ENCODE data around the gene TDO2. TPM values are rescaled to one million over a fixed set of nuclear protein-coding genes. Genes with fewer than 3 reads are reported as not detected.
A peak's percentile ranks its signal among the peaks of the same experiment; 100 is the strongest.
"Not testable (repeated sequence)": the region's sequence is repeated elsewhere in the genome, so short reads cannot be mapped to it uniquely, and the experiment has no call there.

Gene TDO2
- polyA plus RNA-seq (2013, experiment 1 of 2; ENCODE audit: insufficient read length): 0.20 TPM
- polyA plus RNA-seq (2013, experiment 2 of 2; ENCODE audit: insufficient read length): 0.16 TPM

DNA sequence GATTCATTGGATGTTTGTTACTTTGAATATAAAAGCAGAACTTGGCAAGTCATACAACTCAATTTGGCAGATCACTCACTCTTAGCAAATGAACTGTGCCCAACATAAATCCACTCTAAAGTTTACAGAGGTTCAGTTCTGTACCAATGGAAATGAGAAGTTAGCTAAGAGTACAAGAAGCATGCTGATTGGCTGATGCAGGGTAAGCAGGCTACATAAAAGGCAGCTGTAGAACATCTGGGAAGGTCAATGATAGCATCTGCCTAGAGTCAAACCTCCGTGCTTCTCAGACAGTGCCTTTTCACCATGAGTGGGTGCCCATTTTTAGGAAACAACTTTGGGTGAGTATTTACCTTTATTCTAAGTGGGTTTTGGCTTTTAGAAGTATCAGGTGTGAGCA, at the start of gene TDO2:
Gene TDO2, plus strand, starts transcription at position 244 of the 400 bp plus-strand sequence. Its CDS starts 63 bp downstream, at position 307.
- no peak for DNase-seq

GRCh38 chr4:155854582-155855226, 48.8 kb upstream of the TDO2 start:
- peak; percentile 9 for DNase-seq

DNA sequence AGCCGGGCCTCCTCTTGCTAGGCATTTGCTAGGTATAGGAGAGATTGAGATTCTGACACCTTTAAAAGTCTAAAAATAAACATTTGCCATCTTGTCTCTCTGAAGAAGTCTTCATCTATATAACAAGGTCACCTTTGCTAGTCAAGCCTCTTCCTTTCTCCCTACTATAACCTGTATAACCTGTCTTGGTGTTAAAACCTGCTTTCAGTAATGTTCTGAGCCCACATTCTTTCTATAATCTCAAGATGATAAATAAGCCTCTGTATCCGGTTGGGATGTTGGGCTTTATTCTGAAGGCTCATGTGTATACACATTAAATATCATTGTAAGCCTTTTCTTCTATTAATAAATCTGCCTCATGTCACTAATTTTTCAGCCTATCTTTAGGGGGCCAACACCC, 47.6 kb upstream of the TDO2 start:
- no peak for DNase-seq

- no peak for DNase-seq
Measured at GRCh38 chr4:155866177-155866576, 37.3 kb upstream of the TDO2 start, which contains the start of gene ASIC5. TSS of gene ASIC5 (minus strand) at chr4:155866277. CDS start at chr4:155866226, 51 bp downstream.

- DNase-seq: no peak
Measured at GRCh38 chr4:155875878-155876277, 27.6 kb upstream of the TDO2 start.

DNA sequence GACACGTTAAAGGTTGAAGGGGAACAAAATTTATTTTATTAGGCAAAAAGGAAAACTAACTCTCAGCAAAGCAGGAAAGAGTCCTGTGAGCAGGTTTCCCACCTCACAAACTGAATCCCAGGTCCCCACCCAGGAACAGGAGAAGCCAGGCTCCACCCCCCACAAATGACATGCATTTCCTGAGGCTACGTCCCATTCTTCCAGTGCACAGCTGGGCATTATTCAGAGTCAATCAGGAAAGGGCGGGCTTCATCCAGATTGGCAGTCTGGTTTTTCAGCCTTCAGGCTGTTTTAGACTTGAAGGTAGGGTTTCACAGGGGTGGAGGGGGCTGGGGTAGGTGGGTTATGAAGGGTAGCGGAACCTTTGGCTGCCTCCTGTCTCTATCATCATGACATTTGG, 25.5 kb upstream of the TDO2 start:
- DNase-seq: no peak

DNA sequence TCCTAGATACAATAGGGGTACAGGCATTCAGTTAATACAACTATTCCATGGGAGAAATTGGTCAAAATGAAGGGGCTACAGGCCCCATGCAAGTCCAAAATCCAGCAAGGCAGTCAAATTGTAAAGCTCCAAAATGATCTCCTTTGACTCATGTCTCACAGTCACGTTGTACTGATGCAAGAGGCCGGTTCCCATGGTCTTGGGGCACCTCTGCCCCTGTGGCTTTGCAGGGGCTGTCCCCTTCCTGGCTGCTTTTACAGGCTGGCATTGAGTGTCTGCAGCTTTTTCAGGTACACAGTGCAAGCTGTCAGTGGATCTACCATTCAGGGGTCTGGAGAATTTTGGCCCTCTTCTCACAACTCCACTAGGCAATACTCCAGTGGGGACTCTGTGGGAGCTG, 24.9 kb upstream of the TDO2 start:
- DNase-seq: no peak

GRCh38 chr4:155879767-155880166, 23.7 kb upstream of the TDO2 start:
- no peak for DNase-seq

DNA sequence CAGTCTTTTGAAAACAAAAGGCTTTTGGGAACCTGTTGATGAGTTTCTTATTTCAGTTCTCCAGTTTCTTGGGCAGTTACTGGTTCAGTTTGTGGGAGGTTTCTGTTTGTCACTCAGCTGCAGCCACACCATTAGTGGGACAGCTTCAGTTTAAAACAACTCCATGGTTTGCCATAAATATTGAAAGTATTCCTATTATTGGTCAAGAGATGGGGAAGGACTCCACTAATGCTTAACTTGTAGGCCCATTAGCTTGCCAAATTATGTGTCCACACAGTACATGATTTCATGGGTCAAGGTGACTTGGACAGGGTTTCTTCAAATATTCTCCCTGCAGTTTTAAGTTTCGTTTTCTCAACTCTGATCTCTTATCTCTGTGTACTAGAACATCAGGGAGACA, 21.9 kb upstream of the TDO2 start:
- DNase-seq: no peak

GRCh38 chr4:155883895-155884294, 19.6 kb upstream of the TDO2 start:
- no peak for DNase-seq

GRCh38 chr4:155885666-155886065, 17.8 kb upstream of the TDO2 start:
- no peak for DNase-seq

DNA sequence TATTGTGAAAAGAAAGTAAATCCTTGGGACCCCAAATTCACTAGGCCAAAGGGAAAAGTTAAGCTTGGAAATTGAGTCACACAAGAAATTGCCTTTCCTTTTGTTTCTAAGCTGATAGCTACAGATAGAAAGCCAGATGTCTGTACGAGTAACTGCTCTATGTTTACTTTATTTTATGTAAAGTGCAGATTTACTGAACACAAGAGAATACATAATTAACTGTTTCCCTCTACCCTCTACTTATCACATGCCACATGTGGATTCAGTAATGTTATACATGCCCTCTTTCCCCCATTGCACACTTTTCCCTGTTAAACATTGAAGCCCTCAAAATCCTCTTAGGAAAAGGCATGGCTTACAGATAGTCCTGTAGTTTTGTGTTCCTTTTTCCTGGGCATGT, 16.5 kb upstream of the TDO2 start:
- DNase-seq: no peak

DNA sequence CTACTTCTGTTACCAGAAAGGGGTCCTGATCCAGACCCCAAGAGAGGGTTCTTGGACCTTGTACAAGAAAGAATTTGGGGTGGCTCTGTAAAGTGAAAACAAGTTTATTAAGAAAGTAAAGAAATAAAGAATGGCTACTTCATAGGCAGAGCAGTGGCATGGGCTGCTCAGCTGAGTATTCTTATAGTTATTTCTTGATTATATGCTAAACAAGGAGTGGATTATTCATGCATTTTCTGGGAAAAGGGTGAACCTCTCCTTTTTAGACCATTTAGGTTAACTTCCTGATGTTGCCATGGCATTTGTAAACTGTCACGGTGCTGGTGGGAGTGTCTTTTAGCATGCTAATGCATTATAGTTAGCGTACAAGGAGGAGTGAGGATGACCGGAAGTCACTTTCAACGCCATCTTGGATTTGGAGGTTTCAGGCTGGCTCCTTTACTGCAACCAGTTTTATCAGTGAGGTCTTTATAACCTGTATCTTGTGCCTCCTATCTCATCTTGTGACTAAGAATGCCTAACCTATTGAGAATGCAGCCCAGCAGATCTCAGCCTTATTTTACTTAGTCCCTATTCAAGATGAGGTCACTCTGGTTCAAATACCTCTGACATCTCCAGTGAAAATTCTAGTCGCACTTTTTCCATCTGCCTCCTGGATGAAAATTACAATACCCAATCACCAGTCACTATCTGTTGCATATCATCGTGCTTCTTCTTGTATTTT, 15.5 kb upstream of the TDO2 start:
- DNase-seq: no peak

GRCh38 chr4:155889031-155889793, 14.3 kb upstream of the TDO2 start:
- DNase-seq: peak; percentile 54

DNA sequence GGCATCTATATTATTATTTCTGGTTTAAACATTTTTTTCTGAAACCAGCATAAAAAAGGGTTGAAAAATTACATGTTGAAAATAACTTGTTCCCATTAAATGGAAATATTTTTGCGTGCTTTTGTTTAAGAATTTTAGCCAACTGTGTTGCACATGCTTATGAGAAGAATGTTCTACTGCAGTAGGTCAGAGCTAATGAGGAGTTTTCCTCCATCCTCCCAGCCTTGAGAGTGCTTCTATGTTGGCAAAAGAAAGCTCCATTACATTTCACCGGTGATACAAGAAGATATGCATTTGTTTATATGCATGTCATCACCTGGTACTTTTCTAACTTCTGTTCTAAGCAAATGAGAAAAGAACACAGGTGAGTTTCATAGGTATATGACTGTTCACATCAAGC, 13.6 kb upstream of the TDO2 start:
- DNase-seq: no peak

DNA sequence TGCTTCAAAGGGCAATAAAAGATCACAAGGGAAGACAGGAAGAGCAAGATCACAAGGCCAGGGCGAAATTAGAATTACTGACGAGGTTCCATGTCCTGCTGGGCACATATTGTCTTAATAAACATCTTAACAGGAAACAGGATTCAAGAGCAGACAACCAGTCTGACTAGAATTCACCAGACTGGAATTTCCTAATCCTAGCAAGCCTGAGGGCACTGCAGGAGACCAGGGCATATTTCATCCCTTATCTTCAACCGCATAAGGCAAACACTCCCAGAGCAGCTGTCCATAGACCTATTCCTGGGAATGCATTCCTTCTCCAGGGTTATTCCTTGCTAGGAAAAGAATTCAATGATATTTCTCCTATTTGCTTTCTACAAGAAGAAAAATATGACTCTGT, 12.4 kb upstream of the TDO2 start:
- peak; percentile 64 for DNase-seq

- DNase-seq: not testable (repeated sequence)
Measured at GRCh38 chr4:155898371-155898770, 5.1 kb upstream of the TDO2 start.

DNA sequence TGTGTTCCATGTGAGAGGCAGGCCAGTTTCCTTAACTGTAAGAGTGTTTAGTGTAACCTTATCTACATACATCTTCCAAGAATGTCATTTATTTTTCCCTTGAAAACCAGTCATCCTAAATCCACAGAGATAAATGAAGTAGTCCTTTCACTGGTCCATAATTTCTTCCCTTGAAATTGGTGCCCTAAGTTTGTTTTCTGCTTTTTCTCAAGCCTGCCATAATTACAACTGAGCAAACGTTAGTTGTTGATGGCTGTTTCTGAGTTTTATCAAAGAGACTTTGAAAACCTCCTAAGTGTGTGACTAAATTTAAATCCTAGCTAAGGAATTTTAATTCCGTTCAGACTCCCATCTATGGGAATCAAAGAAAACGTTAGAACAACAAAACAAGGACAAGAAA, 3.6 kb upstream of the TDO2 start:
- no peak for DNase-seq

DNA sequence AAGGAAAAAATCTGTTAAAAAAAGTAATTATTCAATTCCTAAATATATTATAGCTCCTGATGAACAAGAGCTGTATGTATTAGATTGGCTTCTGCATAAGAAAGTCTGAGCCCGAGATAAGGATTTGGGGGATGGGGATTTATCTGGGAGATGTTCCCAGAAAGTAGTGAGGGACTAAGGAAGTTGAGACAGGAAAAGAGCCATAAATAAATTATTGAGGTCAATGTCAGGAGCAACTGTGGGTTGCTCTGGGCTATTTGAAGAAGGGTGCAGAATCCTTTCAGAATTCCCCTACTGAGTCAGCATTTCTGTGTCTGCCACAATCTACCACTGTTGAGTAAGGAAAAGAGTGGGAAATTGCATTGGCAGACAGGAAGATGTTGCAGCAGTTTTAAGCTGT, 3.1 kb upstream of the TDO2 start:
- DNase-seq: peak; percentile 59

DNA sequence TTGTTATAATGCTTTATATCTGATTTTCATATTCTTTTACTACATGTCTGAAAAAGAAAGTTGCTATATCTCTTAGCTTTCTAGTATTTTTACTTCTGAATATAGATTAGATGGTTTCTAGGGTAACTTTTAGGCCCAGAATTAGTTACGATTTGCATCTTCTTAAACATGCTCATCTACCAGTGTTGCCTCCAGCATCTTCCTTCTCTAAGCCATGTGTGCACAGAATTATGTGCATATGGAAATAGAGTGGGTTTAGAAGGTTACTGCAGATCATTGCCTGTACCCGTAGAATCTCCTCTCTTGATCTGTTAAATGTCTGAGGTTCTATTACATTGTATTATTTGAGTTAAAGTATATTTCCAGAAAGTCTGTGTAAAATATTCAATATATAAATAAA, 2.5 kb upstream of the TDO2 start:
- no peak for DNase-seq

DNA sequence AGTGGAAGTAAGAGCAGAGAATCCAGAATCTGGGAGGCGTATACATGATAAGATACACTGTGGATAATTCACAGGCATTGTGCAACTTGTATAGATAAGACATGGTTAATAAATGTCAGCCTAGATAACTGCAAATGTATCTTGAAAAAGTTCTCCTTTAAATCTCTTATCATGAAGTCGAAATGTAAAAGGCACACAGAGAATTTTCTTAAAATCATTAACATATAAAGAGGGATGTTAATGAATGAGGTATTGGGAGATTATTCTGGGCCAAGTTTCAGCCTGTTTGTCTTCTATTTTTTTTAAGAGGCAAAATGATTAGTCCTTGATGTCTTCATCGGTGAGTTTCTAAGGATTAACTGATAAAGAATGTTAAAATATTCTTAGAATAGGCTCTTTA, 835 bp downstream of the TDO2 start:
- peak; percentile 24 for DNase-seq

DNA sequence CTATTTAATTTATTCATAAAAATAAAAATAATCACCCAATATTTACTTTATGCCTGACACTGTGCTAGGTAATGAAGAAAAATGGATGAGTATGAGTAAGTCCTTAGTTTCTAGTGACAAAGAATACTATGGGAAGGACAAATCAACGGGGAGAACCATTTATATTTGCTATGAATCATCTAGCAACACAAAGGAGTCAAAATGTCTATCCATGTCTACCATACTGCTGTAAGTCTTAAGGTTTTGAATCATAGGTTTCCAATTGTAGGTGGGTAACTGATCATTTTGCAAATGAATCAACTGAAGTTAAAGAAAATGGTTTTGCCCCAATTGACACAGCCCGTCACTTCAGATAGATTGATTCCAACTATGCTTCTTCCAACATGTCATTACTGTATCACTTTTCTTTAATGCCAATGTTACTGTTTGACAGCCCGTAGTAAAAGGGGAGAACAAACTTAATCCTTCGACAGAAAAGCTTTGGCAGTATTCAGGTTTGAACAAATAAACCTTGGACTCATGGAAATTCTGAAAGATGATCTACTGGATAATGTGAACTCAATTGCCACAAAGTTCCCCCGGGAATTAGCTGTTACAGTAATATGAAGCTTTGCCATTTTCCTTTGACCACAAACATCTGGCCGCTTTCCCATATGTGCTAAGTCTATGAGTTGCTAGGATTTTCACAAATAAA, 3.2 kb downstream of the TDO2 start:
- DNase-seq: peak; percentile 99

GRCh38 chr4:155907556-155907955, 4.1 kb downstream of the TDO2 start:
- DNase-seq: no peak

All from fibroblast of skin of scalp (primary cell).